Erythroblast (primary cell): ENCODE data around the gene KMT2A.
A peak's percentile ranks its signal among the peaks of the same experiment; 100 is the strongest.

Experiments used
- DNase-seq, 2 experiments: peaks; one replicate each; lab custom pipeline; 2025; lab: John Stamatoyannopoulos, UW
- GATA1 ChIP-seq: IDR thresholded peaks from 2 replicates; pipeline ENCODE4 v1.6.1; 2011; ENCODE audit warnings: low read depth, mild to moderate bottlenecking, control low read depth, low read length, moderate library complexity
- POLR2A ChIP-seq: IDR thresholded peaks from 2 replicates; pipeline ENCODE4 v1.6.1; 2011; ENCODE audit warnings: mild to moderate bottlenecking, low read length

KMT2A gene

DNA sequence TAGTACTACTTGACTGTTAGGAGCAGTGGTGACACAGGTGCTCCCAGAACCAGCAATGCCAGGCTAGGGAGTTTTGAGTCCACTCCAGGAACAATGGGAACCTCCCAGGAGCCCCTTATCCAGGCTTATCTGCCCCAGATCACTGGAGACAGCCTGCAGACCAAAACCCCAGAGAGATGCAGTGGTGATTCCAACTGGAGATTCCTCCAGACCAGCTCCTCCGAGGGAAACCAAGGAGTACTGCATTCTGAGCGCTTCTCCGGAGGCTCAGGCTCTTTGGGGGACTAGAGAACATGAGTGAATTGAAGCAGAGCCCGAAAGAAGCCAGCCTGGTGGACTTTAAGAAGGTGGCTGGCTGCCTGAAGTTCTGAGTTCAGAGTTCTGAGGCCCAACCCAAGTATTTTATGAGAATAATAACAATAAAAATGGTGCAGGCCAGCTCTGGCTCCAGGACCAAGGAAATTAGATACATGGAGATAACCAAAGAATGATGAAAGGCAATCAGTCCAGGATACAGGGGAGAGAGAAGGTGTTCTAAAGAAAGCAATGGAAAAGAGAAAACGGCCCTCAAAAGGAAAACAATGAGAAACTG lies 93.4 kb downstream of the KMT2A start:
- DNase-seq, result no peak
- TF ChIP-seq POLR2A, result no peak

DNA sequence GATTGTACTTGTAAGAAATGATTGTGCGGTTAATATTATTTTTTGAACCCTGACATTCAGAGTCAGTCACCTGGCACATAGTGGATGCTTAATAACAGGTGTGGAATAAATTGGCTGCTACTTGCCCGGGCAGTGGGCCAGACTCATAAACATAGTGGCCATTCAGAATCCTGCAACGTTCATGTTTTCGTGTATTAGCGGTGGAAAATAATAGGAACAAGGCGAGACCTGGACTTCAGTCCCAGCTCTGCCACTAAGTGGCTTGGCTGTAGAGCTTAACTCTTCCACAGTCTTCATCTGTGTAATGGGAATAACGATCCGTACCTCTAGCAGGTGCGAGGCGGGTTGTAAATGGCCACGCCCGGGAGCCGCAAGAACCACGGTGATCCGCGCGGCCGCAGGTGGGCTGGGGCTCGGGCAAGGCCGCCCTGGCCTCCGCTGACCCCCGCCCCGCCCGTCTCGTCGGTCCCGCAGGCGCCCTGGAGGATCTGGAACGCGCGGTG lies 93.9 kb downstream of the KMT2A start:
- DNase-seq, result no peak
- TF ChIP-seq POLR2A (no peak), GATA1 (no peak)

DNA sequence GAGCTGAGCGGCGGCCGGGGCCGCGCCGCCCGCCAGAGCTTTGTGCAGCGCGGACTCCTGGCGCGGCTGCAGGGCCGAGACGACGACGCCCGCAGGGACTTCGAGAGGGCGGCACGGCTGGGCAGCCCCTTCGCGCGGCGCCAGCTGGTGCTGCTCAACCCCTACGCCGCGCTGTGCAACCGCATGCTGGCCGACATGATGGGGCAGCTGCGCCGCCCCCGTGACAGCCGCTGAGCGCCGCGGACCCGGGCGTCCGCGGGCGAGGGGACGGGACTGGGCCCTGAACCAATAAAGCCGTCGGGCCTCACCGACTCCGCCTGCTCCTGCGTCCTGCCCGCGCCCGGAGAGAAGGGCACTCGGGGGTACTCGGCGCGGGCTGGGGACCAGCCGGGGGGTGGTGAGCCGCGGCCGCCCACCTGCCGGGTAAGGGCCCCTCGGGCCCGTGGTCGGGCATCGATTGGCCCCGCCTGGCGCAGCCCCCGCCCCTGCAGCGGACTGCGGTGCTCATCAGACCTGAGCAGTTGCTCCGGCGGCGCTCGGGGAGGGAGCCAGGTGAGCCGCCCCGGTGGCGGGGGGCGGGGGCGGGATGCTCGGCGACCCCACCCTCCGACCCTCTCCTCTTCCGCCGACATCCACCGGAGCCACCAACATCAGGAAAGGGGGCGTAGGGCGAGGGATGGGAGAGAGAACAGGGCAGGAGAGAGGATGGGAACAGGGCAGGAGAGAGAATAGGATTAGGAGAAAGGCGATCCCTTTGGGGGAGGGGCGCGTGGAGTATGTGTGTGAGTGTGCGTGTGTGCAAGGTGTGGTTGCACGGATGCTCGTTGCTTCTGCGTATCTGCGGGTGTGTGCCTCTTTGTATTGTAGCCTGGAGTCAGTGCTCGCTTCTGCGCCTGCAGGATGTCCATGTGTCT lies 94.6 kb downstream of the KMT2A start, which contains the start of gene TMEM25:
TSS of gene TMEM25 (plus strand) at position 510 of the 914 bp plus-strand sequence. CDS start 610 bp downstream, outside the sequence.
- TF ChIP-seq POLR2A (no peak), GATA1 (no peak)
- DNase-seq, result peak; percentile 57 to 58

DNA sequence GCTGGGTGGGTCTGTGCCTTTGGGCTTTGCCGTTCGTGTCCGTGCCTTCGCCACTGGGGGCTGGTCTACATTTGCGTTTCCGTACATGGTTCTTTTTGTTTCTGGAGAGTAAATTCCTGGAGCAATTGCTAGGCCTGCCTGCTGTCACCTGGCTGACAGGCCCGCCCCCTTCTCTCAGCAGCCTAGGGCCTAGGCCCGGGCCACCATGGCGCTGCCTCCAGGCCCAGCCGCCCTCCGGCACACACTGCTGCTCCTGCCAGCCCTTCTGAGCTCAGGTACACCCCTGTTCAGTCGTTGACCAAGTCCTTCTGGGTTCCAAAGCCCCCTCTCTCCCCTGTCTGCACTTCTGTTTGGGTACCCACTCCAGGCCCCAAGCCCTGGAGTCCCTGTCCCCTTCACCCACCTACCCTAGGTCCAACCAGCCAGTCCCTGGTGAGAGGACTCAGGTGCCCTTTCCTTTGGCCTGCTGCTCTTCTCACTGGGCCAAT lies 95.3 kb downstream of the KMT2A start:
- no peak for TF ChIP-seq GATA1
- TF ChIP-seq POLR2A, result no peak

DNA sequence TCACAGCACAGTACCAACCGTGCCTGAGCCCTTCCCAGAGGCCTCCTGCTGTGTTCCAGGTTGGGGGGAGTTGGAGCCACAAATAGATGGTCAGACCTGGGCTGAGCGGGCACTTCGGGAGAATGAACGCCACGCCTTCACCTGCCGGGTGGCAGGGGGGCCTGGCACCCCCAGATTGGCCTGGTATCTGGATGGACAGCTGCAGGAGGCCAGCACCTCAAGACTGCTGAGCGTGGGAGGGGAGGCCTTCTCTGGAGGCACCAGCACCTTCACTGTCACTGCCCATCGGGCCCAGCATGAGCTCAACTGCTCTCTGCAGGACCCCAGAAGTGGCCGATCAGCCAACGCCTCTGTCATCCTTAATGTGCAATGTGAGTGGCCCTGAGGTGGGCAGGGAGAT lies 95.8 kb downstream of the KMT2A start:
- DNase-seq, result no peak
- TF ChIP-seq POLR2A, result no peak
- TF ChIP-seq GATA1, result no peak

More for the DNA sequence above, 95.3 kb downstream of the KMT2A start:
- DNase-seq, result no peak

DNA sequence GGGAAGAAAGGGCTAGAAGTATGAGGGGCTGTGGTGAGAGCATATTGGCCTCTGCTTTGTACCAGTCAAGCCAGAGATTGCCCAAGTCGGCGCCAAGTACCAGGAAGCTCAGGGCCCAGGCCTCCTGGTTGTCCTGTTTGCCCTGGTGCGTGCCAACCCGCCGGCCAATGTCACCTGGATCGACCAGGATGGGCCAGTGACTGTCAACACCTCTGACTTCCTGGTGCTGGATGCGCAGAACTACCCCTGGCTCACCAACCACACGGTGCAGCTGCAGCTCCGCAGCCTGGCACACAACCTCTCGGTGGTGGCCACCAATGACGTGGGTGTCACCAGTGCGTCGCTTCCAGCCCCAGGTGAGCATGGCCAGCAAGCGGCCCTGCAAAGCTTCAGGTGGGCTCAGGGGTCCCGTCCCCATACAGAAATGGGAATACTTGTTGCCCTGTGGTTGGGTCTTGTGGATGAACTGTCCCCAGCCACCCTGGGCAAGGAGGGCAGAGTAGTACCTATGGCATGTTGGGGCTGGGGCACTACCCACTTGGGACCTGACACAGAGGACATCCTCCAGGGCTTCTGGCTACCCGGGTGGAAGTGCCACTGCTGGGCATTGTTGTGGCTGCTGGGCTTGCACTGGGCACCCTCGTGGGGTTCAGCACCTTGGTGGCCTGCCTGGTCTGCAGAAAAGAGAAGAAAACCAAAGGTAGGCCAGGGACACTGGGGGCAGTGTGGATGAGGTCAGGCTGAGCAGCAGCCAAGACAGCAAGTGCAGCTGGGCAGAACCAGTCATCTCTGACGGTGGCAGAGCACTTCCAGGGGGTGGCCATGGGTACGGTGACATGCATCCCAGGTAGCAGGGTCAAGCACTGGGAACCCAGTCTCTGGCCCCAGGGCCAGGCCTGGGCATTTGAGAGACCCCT lies 96.8 kb downstream of the KMT2A start:
- no peak for DNase-seq
- TF ChIP-seq POLR2A, result no peak
- TF ChIP-seq GATA1, result no peak

DNA sequence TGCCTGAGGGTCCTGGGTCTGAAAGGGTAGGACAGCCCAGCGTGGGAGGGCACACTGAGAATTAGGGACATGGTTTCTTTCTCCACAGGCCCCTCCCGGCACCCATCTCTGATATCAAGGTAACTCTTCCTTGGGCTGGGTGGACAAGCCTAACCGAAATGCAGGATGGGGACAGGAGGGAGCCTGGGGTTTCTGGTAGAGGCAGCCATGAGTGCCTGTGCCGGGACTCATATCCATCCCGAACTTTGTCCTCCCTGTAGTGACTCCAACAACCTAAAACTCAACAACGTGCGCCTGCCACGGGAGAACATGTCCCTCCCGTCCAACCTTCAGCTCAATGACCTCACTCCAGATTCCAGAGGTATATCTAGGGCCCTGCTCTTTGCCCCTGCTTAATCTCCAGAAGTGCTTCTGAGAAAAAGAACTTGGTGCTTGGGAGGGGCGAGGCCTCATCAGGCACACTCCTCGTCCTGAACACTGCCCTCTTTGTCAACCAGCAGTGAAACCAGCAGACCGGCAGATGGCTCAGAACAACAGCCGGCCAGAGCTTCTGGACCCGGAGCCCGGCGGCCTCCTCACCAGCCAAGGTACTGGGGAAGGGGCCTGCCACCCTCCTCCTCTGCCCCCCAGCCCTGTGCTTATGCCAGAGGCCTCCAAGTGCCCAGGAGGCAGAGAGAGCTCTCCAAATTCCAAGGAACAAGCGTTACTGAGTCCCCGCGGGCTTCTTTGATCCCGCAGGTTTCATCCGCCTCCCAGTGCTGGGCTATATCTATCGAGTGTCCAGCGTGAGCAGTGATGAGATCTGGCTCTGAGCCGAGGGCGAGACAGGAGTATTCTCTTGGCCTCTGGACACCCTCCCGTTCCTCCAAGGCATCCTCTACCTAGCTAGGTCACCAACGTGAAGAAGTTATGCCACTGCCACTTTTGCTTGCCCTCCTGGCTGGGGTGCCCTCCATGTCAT lies 97.8 kb downstream of the KMT2A start:
- no peak for DNase-seq
- TF ChIP-seq POLR2A, result no peak
- no peak for TF ChIP-seq GATA1

DNA sequence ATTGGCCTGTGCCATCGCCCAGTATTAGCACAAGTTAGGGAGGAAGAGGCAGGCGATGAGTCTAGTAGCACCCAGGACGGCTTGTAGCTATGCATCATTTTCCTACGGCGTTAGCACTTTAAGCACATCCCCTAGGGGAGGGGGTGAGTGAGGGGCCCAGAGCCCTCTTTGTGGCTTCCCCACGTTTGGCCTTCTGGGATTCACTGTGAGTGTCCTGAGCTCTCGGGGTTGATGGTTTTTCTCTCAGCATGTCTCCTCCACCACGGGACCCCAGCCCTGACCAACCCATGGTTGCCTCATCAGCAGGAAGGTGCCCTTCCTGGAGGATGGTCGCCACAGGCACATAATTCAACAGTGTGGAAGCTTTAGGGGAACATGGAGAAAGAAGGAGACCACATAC lies 99.0 kb downstream of the KMT2A start:
- TF ChIP-seq GATA1 (no peak), POLR2A (no peak)
- DNase-seq, result no peak

DNA sequence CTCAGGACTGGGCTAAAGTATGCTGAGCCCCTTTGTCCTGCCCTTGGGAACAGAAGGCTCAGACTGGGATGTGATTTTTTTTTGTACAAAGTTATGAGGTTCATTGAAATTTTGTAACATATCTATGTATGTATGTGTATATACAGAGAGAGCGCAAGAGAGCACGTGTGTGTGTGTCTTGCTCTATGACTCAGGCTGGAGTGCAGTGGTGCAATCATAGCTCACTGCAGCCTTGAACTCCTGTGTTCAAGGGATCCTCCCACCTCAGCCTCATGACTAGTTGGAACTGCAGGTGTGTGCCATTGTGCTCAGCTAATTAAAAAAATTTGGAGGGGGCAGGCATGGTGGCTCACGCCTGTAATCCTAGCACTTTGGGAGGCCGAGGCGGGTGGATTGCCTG lies 100.4 kb downstream of the KMT2A start:
- no peak for DNase-seq
- no peak for TF ChIP-seq GATA1
- TF ChIP-seq POLR2A, result no peak

DNA sequence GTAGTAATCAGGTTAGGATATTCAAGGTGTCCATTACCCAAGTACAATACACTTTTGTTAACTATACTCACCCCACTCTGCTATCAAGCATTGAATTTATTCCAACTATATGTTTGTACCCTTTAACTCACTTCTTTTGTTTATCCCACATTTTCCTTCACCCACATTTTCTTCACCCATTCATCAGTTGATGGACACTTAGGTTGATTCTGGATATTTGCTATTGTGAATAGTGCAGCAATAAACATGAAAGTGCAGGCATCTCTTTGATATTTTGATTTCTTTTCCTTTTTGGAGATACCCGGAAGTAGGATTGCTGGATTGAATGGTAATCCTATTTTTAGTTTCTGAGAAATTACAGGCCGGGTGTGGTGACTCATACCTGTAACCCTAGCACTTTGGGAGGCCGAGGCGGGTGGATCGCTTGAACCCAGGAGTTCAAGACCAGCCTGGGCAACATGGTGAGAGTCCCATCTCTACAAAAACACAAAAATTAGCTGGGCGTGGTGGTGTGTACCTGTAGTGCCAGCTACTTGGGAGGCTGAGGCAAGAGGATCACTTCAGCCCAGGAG lies 101.2 kb downstream of the KMT2A start:
- no peak for DNase-seq
- no peak for TF ChIP-seq GATA1
- TF ChIP-seq POLR2A, result no peak

DNA sequence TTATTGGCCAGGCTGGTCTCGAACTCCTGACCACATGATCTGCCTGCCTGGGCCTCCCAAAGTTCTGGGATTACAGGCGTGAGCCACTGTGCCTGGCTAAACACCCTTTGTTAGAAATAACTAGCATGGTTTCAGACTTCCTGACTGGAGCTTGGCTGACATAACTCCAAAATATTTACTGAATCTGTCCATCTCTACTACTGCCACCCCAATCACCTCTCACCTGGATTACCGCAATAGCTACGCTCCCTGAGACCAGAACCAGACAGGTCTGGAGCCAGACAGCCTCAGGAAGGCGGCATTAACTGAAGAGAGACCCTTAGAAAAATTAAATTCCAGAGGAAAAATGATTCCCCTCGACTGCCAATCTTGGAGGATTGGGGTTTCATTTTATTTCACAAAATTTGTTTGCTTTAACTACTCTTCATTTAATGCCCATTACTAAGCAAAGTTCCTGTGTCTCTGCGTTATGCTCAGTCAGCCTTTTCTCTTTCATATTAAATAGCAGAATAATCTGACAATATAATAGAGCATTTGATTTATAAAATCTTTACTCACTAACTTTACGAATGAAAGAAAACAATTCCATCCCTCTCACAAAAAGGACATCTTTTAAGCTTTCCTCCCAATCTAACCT lies 107.8 kb downstream of the KMT2A start:
- TF ChIP-seq POLR2A (no peak), GATA1 (no peak)

DNA sequence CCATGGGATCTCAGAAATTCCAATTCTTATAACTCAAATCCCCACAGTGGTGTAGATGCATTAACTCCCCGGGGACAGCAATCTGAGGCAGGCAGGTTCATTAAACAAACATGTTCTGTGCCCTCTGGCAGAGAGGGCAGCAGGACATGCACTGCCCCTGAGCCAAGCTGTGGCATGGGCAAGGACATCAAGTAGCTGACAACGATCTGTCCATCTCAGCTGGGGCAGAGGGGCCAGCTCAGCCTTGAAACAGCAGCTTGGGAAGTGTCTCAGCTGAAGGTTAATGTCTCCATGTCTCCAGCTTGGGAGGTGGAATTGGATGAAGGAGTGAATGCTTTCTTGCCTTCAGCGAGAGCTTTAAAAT lies 108.3 kb downstream of the KMT2A start:
- TF ChIP-seq GATA1 (no peak), POLR2A (no peak)
- DNase-seq, result no peak

More for the DNA sequence above, 107.8 kb downstream of the KMT2A start:
- DNase-seq, result no peak
